H9 (cell line): Measurements from ENCODE around the gene ITIH5. TPM values are rescaled to one million over a fixed set of nuclear protein-coding genes. Genes with fewer than 3 reads are reported as not detected.

Source experiments
- DNase-seq: peaks from one replicate; pipeline ENCODE4 v3.0.0-alpha.2; 2017
- H2AFZ ChIP-seq: one replicate; pipeline ENCODE4 v1.6.1; 2013; ENCODE audit warnings: mild to moderate bottlenecking, low read length, control low read depth, moderate library complexity
- H2AK5ac ChIP-seq: 2 replicates; pipeline ENCODE4 v1.6.1; 2013; ENCODE audit warnings: low read length, control low read depth, mixed read lengths; ENCODE audit not compliant: insufficient read length
- H2BK120ac ChIP-seq: one replicate; pipeline ENCODE4 v1.6.1; 2013; ENCODE audit warnings: low read depth, mild to moderate bottlenecking, low read length, control low read depth, inconsistent platforms; ENCODE audit not compliant: poor library complexity, severe bottlenecking
- H2BK12ac ChIP-seq: 2 replicates; pipeline ENCODE4 v1.6.1; 2013; ENCODE audit warnings: low read length, control low read depth, mixed read lengths, low read depth; ENCODE audit not compliant: insufficient read length
- H2BK15ac ChIP-seq: 2 replicates; pipeline ENCODE4 v1.6.1; 2013; ENCODE audit warnings: low read depth, low read length, control low read depth
- H2BK20ac ChIP-seq: one replicate; pipeline ENCODE4 v1.6.1; 2013; ENCODE audit warnings: low read depth, mild to moderate bottlenecking, low read length, control low read depth, inconsistent platforms; ENCODE audit not compliant: poor library complexity, severe bottlenecking
- H2BK5ac ChIP-seq: 2 replicates; pipeline ENCODE4 v1.6.1; 2013; ENCODE audit warnings: low read length, control low read depth, mixed read lengths; ENCODE audit not compliant: insufficient read length
- H3K14ac ChIP-seq: 2 replicates; pipeline ENCODE4 v1.6.1; 2013; ENCODE audit warnings: low read length, control low read depth; ENCODE audit not compliant: insufficient read depth
- H3K18ac ChIP-seq: 2 replicates; pipeline ENCODE4 v1.6.1; 2013; ENCODE audit warnings: low read depth, mild to moderate bottlenecking, mixed read lengths, low read length, control low read depth; ENCODE audit not compliant: insufficient read length
- H3K23ac ChIP-seq: 2 replicates; pipeline ENCODE4 v1.6.1; 2013; ENCODE audit warnings: low read length, control low read depth, mixed read lengths, low read depth; ENCODE audit not compliant: insufficient read length
- H3K23me2 ChIP-seq: 2 replicates; pipeline ENCODE4 v1.6.1; 2013; ENCODE audit warnings: low read depth, mild to moderate bottlenecking, mixed read lengths, low read length, control low read depth; ENCODE audit not compliant: insufficient read length, poor library complexity, severe bottlenecking
- H3K27ac ChIP-seq: 2 replicates; pipeline ENCODE4 v1.5.1; 2013; ENCODE audit warnings: low read length, control low read depth, mixed read lengths, low read depth; ENCODE audit not compliant: insufficient read length
- H3K27me3 ChIP-seq: 2 replicates; pipeline ENCODE4 v1.6.1; 2013; ENCODE audit warnings: low read length, control low read depth, inconsistent platforms; ENCODE audit not compliant: insufficient read depth
- H3K4ac ChIP-seq: 2 replicates; pipeline ENCODE4 v1.6.1; 2013; ENCODE audit warnings: low read depth, mild to moderate bottlenecking, control low read depth, inconsistent platforms, low read length, moderate library complexity
- H3K4me1 ChIP-seq: 2 replicates; pipeline ENCODE4 v1.6.1; 2013; ENCODE audit warnings: low read length, control low read depth, inconsistent platforms; ENCODE audit not compliant: insufficient read depth
- H3K4me2 ChIP-seq: 2 replicates; pipeline ENCODE4 v1.6.1; 2013; ENCODE audit warnings: low read length, control low read depth, mixed read lengths; ENCODE audit not compliant: insufficient read length, insufficient read depth
- H3K56ac ChIP-seq: 2 replicates; pipeline ENCODE4 v1.6.1; 2013; ENCODE audit warnings: low read depth, mild to moderate bottlenecking, mixed read lengths, low read length, control low read depth; ENCODE audit not compliant: insufficient read length
- H3K79me1 ChIP-seq: 2 replicates; pipeline ENCODE4 v1.6.1; 2013; ENCODE audit warnings: low read depth, mild to moderate bottlenecking, moderate library complexity, low read length, control low read depth, inconsistent platforms; ENCODE audit not compliant: insufficient read depth, poor library complexity, severe bottlenecking
- H3K79me2 ChIP-seq: 2 replicates; pipeline ENCODE4 v1.6.1; 2013; ENCODE audit warnings: low read length, control low read depth, inconsistent platforms; ENCODE audit not compliant: insufficient read depth
- H3K9ac ChIP-seq: 2 replicates; pipeline ENCODE4 v1.6.1; 2013; ENCODE audit warnings: low read length, control low read depth, mixed read lengths; ENCODE audit not compliant: insufficient read length; ENCODE audit errors: extremely low read depth
- H3K9me3 ChIP-seq: one replicate; pipeline ENCODE4 v1.6.1; 2013; ENCODE audit warnings: low read depth, low read length, inconsistent platforms; ENCODE audit not compliant: control insufficient read depth
- H3T11ph ChIP-seq: one replicate; pipeline ENCODE4 v1.6.1; 2013; ENCODE audit warnings: mild to moderate bottlenecking, low read length, control low read depth, inconsistent platforms
- H4K20me1 ChIP-seq: one replicate; pipeline ENCODE4 v1.6.1; 2013; ENCODE audit not compliant: control insufficient read depth, insufficient read length, insufficient read depth
- H4K5ac ChIP-seq: 2 replicates; pipeline ENCODE4 v1.6.1; 2013; ENCODE audit warnings: low read depth, mild to moderate bottlenecking, mixed read lengths, low read length, control low read depth; ENCODE audit not compliant: insufficient read length
- H4K8ac ChIP-seq: replicated peaks from 2 replicates; pipeline ENCODE4 v1.6.1; 2013; ENCODE audit warnings: low read length, control low read depth, mixed read lengths, low read depth; ENCODE audit not compliant: insufficient read length
- H4K91ac ChIP-seq: 2 replicates; pipeline ENCODE4 v1.6.1; 2013; ENCODE audit warnings: low read depth, mild to moderate bottlenecking, moderate library complexity, mixed read lengths, low read length, control low read depth; ENCODE audit not compliant: insufficient read length
- H3K27ac Mint-ChIP-seq, 3 experiments: 2 replicates in 2 of 3; 3 replicates in 1 of 3; pipeline ENCODE4 v1.8.0; 2020 to 2021; ENCODE audit warnings: mixed read lengths in 3 of 3, mild to moderate bottlenecking in 1 of 3, moderate library complexity in 1 of 3
- H3K27me3 Mint-ChIP-seq: 2 replicates; pipeline ENCODE4 v1.8.0; 2021; ENCODE audit warnings: low read depth, mild to moderate bottlenecking, moderate library complexity, mixed read lengths
- H3K36me3 Mint-ChIP-seq, 3 experiments: 2 replicates in 2 of 3; 3 replicates in 1 of 3; pipeline ENCODE4 v1.8.0; 2020 to 2021; ENCODE audit warnings: low read depth in 3 of 3, mixed read lengths in 3 of 3; ENCODE audit not compliant: insufficient read depth in 1 of 3
- H3K4me1 Mint-ChIP-seq, 2 experiments: 2 replicates each; pipeline ENCODE4 v1.8.0; 2020; ENCODE audit warnings: mixed read lengths in 2 of 2
- H3K4me3 Mint-ChIP-seq, 2 experiments: 2 replicates in 1 of 2; 3 replicates in 1 of 2; pipeline ENCODE4 v1.8.0; 2020 to 2021; ENCODE audit warnings: mild to moderate bottlenecking in 2 of 2, mixed read lengths in 2 of 2, moderate library complexity in 1 of 2
- H3K9me3 Mint-ChIP-seq, 2 experiments: 2 replicates in 1 of 2; 3 replicates in 1 of 2; pipeline ENCODE4 v1.8.0; 2020; ENCODE audit warnings: mild to moderate bottlenecking in 2 of 2, mixed read lengths in 2 of 2, moderate library complexity in 1 of 2
- CTCF ChIP-seq: fragments of 200-600 bp; sonication (generic); conservative IDR thresholded peaks from 3 replicates; pipeline ENCODE4 v1.8.0; 2021; ENCODE audit warnings: antibody characterized with exemption, mild to moderate bottlenecking
- WGBS: extraction: QIAGEN DNeasy Blood & Tissue Kit; methylation state at CpG from one replicate; pipeline ENCODE4 v1.1.7; 2013; ENCODE audit warnings: missing lambda C conversion rate, low lambda C conversion rate, mixed read lengths; ENCODE audit not compliant: insufficient read length; ENCODE audit errors: extremely low coverage; 5-methylcytosine and 5-hydroxymethylcytosine counted together
- total RNA-seq: library from RNA; stranded (reverse); gene quantifications from 2 replicates; pipeline ENCODE4 v1.2.1, GENCODE V29; 2021

Gene ITIH5
- total RNA-seq, 1 experiment from 2014 or later, result 1.3 TPM

GRCh38 chr10:7649673-7650300 is 17.0 kb downstream of the ITIH5 start:
- Mint-ChIP-seq H3K4me1 (peaks cover 18 to 19% of the 10 kb centered on the region in 2 experiments), H3K4me3 (no peak overlapping the region), H3K27me3 (peaks cover 3% of the 10 kb centered on the region; the same call in 1 of the 2 replicates), H3K27ac (0 out of 7 replicates have a peak overlapping the region, but pooled peaks of 1 of the 3 experiments have one; percentile 35), H3K9me3 (peaks cover 0 to 6% of the 10 kb centered on the region in 2 experiments; a peak in 4 of 5 replicates), H3K36me3 (peaks cover 4 to 5% (median 5%) of the 10 kb centered on the region in 3 experiments; a peak in 4 of 7 replicates)
- Histone ChIP-seq H3K4me1 (no peaks in the 10 kb centered on the region), H4K20me1 (no peaks in the 10 kb centered on the region), H4K8ac (no peak overlapping the region), H3K14ac (no peak overlapping the region), H3T11ph (no peak overlapping the region), H2AFZ (no peak overlapping the region), H2BK5ac (no peak overlapping the region), H4K91ac (no peak overlapping the region), H3K27me3 (no peaks in the 10 kb centered on the region), H3K23ac (no peak overlapping the region), H2BK12ac (no peak overlapping the region), H3K79me1 (no peaks in the 10 kb centered on the region), H4K5ac (no peak overlapping the region), H3K4me2 (no peak overlapping the region), H2AK5ac (no peak overlapping the region), H3K9me3 (no peaks in the 10 kb centered on the region), H3K79me2 (no peaks in the 10 kb centered on the region), H3K9ac (no peak overlapping the region), H3K4ac (no peak overlapping the region), H3K23me2 (no peaks in the 10 kb centered on the region), H2BK15ac (no peak overlapping the region), H2BK20ac (no peak overlapping the region), H3K27ac (no peak overlapping the region), H3K18ac (no peak overlapping the region), H2BK120ac (no peak overlapping the region), H3K56ac (no peak overlapping the region)
- no CpG with 5 or more reads among the region's 6 CpGs for WGBS
- TF ChIP-seq CTCF, result no peak
- no peak for DNase-seq
